ENCODE results near the gene CKMT1B. TPM values are rescaled to one million over a fixed set of nuclear protein-coding genes. Genes with fewer than 3 reads are reported as not detected.
"Not testable (repeated sequence)": the region's sequence is repeated elsewhere in the genome, so short reads cannot be mapped to it uniquely, and the experiment has no call there.

CKMT1B gene
- total RNA-seq, 1 experiment from 2014 or later = 35.4 TPM

DNA sequence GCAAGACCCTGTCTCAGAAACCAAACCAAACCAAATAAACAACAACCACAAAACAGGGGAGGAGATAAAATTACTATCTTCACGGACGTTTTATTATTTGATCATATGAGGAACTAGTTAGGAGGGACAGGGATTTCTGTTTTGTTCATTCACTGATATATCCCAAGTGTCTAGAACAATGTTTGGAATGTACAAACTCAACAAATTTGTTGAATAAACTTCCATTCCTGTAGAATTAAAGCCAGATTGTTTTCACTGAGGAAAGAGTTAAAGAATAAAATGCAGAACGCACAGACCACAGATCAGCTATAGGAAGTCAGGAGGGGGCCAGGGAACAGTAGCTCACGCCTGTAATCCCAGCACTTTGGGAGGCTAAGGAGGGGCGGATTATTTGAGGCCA is 31.3 kb downstream of the CKMT1B start:
- no peaks in the 10 kb centered on the region for H3K4me1 Mint-ChIP-seq
- ChIA-PET POLR2A (no interaction called here), CTCF (no interaction called here)
- no peak overlapping the region for H3K27ac Mint-ChIP-seq
- DNase-seq (ENCODE audit: low spot score) = no peak
- no peak for ATAC-seq
- no peaks in the 10 kb centered on the region for H3K27me3 Mint-ChIP-seq (ENCODE audit: low read depth)
- no peak overlapping the region for H3K4me3 Mint-ChIP-seq
- TF ChIP-seq FOXK1 (CRISPR knock-in tag; IDR thresholded peaks at IDR 0.05) = no peak
- TF ChIP-seq JUN (CRISPR knock-in tag; IDR thresholded peaks at IDR 0.05) = no peak
- TF ChIP-seq EMX1 (CRISPR knock-in tag; IDR thresholded peaks at IDR 0.05) = no peak
- no peak for TF ChIP-seq ZNF281 (CRISPR knock-in tag; IDR thresholded peaks at IDR 0.05)
- no peak for TF ChIP-seq ZNF671 (CRISPR knock-in tag; IDR thresholded peaks at IDR 0.05)
- no peak for TF ChIP-seq E2F5 (CRISPR knock-in tag; IDR thresholded peaks at IDR 0.05)
- no peak for TF ChIP-seq TCF7 (CRISPR knock-in tag; IDR thresholded peaks at IDR 0.05; ENCODE audit: low read depth)
- TF ChIP-seq ZNF232 (CRISPR knock-in tag; IDR thresholded peaks at IDR 0.05) = no peak
- no peak for TF ChIP-seq ZMAT4 (CRISPR knock-in tag; IDR thresholded peaks at IDR 0.05)
- no peak for TF ChIP-seq CREB1 (CRISPR knock-in tag; IDR thresholded peaks at IDR 0.05)
- TF ChIP-seq SMAD3 (CRISPR knock-in tag; IDR thresholded peaks at IDR 0.05; ENCODE audit: borderline replicate concordance) = no peak
- no peaks in the 10 kb centered on the region for H3K9me3 Mint-ChIP-seq
- H3K36me3 Mint-ChIP-seq = no peaks in the 10 kb centered on the region

- ATAC-seq; H3K4me1 Mint-ChIP-seq; CTCF ChIA-PET; H3K4me3 Mint-ChIP-seq; H3K27me3 Mint-ChIP-seq (ENCODE audit: low read depth); POLR2A ChIA-PET; H3K9me3 Mint-ChIP-seq; H3K27ac Mint-ChIP-seq; DNase-seq (ENCODE audit: low spot score); H3K36me3 Mint-ChIP-seq: not testable (repeated sequence)
- peak; percentile 53; the same call in 1 of the 2 replicates for TF ChIP-seq ZNF121 (CRISPR knock-in tag; IDR thresholded peaks at IDR 0.05)
Measured at GRCh38 chr15:43626937-43627336, 33.1 kb downstream of the CKMT1B start.

DNA sequence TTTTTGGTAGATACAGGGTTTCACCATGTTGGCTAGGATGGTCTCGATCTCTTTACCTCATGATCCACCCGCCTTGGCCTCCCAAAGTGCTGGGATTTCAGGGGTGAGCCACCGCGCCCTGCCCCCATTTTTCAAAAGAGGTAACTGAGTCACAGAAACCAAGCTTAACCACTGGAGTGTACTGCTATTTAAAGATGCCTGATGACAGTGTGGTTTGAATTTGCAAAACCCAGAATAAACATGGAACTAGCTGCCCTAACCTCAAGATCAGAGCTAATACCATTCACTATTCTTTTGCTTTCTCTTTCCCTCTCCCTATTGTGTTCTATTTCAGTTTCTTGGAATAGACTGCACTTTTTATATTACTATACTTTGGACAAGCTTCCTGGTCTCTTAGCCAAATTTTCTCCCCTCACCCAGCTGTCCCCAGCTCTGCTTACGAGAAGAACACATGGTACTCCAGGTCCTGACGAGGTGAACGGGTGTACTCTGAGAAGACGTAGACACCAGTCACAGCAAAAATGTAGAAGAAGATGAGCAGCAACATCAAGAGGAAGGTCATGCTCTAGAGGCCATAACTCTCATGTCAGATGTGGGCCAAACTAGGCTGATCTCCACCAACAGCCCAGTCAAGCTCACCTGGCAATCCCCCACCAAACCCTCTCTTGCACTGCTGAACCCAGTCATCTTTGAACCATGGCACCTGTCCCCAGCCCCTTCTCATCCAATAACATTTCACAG is 44.8 kb downstream of the CKMT1B start:
- H3K9me3 Mint-ChIP-seq; H3K27me3 Mint-ChIP-seq (ENCODE audit: low read depth); H3K4me3 Mint-ChIP-seq; H3K27ac Mint-ChIP-seq; DNase-seq (ENCODE audit: low spot score); CTCF ChIA-PET; H3K36me3 Mint-ChIP-seq; ATAC-seq; H3K4me1 Mint-ChIP-seq: not testable (repeated sequence)
- POLR2A ChIA-PET = interaction anchor here (0.5 to 0.7 kb wide), 2 partner anchors 18 to 1824 kb away, joined by 3 read pairs; no protein-coding TSS in a partner anchor

Other genes with a start within 250 kb of the CKMT1B start
- gene ZSCAN29, start 223.0 kb upstream of the CKMT1B start, total RNA-seq (2021) = 39.7 to 41.7 TPM (median 41.6 TPM) in 3 replicates
- 22.5 to 28.5 TPM (median 25.4 TPM) in 3 replicates for gene TUBGCP4, start 222.9 kb upstream of the CKMT1B start, total RNA-seq (2021)
- gene TP53BP1, start 100.9 kb upstream of the CKMT1B start, total RNA-seq (2021) = 52.8 to 67.1 TPM (median 54.9 TPM) in 3 replicates
- gene MAP1A, start 76.4 kb upstream of the CKMT1B start, total RNA-seq (2021) = 1.1 to 2.2 TPM (median 1.1 TPM) in 3 replicates
- gene PPIP5K1, start 3.8 kb upstream of the CKMT1B start, total RNA-seq (2021) = 34.4 to 41.7 TPM (median 41.3 TPM) in 3 replicates
- gene STRC, start 24.8 kb downstream of the CKMT1B start, total RNA-seq (2021) = 1.1 to 1.7 TPM (median 1.1 TPM) in 3 replicates
- 2.5 to 3.2 TPM (median 2.5 TPM) in 3 replicates for gene CATSPER2, start 54.8 kb downstream of the CKMT1B start, total RNA-seq (2021)
- gene CKMT1A, start 99.8 kb downstream of the CKMT1B start, total RNA-seq (2021) = 34.4 to 37.4 TPM (median 36.4 TPM) in 3 replicates
- 604 to 630 TPM (median 614 TPM) in 3 replicates for gene PDIA3, start 152.4 kb downstream of the CKMT1B start, total RNA-seq (2021)
- gene ELL3, start 182.9 kb downstream of the CKMT1B start, total RNA-seq (2021) = 8.1 to 9.0 TPM (median 8.8 TPM) in 3 replicates
- 694 to 788 TPM (median 775 TPM) in 3 replicates for gene SERF2, start 198.3 kb downstream of the CKMT1B start, total RNA-seq (2021)
- gene SERINC4, start 206.2 kb downstream of the CKMT1B start, total RNA-seq (2021) = 0.09 to 0.16 TPM in 2 of 3 replicates, not detected in the other
- gene HYPK, start 206.6 kb downstream of the CKMT1B start, total RNA-seq (2021) = 17.3 to 22.0 TPM (median 19.9 TPM) in 3 replicates
- gene MFAP1, start 230.7 kb downstream of the CKMT1B start, total RNA-seq (2021) = 32.4 to 36.0 TPM (median 34.6 TPM) in 3 replicates
- gene WDR76, start 233.0 kb downstream of the CKMT1B start, total RNA-seq (2021) = 13.4 to 16.2 TPM (median 16.0 TPM) in 3 replicates

All from WTC11 (cell line).